ENCODE data around the gene TMEM92.
"Not testable (repeated sequence)": the region's sequence is repeated elsewhere in the genome, so short reads cannot be mapped to it uniquely, and the experiment has no call there.

The TMEM92 gene

GRCh38 chr17:50262001-50262794, 12.1 kb upstream of the TMEM92 start:
- DNase-seq = no peak

GRCh38 chr17:50263331-50264262, 10.7 kb upstream of the TMEM92 start:
- no peak for DNase-seq

GRCh38 chr17:50264263-50265113, 9.8 kb upstream of the TMEM92 start:
- DNase-seq = no peak

- DNase-seq = no peak
Measured at GRCh38 chr17:50265212-50265611, 9.1 kb upstream of the TMEM92 start.

- DNase-seq = no peak
Measured at GRCh38 chr17:50265690-50266315, 8.5 kb upstream of the TMEM92 start.

GRCh38 chr17:50266384-50267073, 7.7 kb upstream of the TMEM92 start:
- DNase-seq = no peak

- no peak for DNase-seq
Measured at GRCh38 chr17:50267074-50267841, 7.0 kb upstream of the TMEM92 start.

GRCh38 chr17:50268026-50268425, 6.2 kb upstream of the TMEM92 start:
- no peak for DNase-seq

- DNase-seq = no peak
Measured at GRCh38 chr17:50268743-50269275, 5.5 kb upstream of the TMEM92 start.

GRCh38 chr17:50269477-50270434, 4.5 kb upstream of the TMEM92 start:
- peak; percentile 42 for DNase-seq

- DNase-seq = no peak
Measured at GRCh38 chr17:50270435-50271362, 3.6 kb upstream of the TMEM92 start.

- not testable (repeated sequence) for DNase-seq
Measured at GRCh38 chr17:50271363-50271750, 2.9 kb upstream of the TMEM92 start.

- no peak for DNase-seq
Measured at GRCh38 chr17:50272246-50272645, 2.0 kb upstream of the TMEM92 start.

GRCh38 chr17:50272711-50273653, 1.3 kb upstream of the TMEM92 start:
- DNase-seq = peak; percentile 45

- DNase-seq = no peak
Measured at GRCh38 chr17:50273654-50274040, 619 bp upstream of the TMEM92 start.

GRCh38 chr17:50274897-50275221, 593 bp downstream of the TMEM92 start:
- no peak for DNase-seq

- DNase-seq = no peak
Measured at GRCh38 chr17:50275279-50275678, 1.0 kb downstream of the TMEM92 start.
